Stimulated activated CD4-positive, alpha-beta T cell treated with anti-CD3 and anti-CD28 coated beads, Interleukin-4, amount 100 ng/mL, for 48 hours (primary cell): ENCODE measurements around the gene EDIL3.
"Not testable (repeated sequence)": the region's sequence is repeated elsewhere in the genome, so short reads cannot be mapped to it uniquely, and the experiment has no call there.

Experiments
- DNase-seq, 2 donors: peaks; one replicate each; pipeline ENCODE4 v3.0.0-alpha.2; 2020; ENCODE audit warnings: low read depth in 2 of 2

EDIL3 gene

GRCh38 chr5:84063041-84063440, 321.6 kb downstream of the EDIL3 start:
- no peak for DNase-seq

- DNase-seq: no peak
Observed at GRCh38 chr5:84059672-84060071, 325.0 kb downstream of the EDIL3 start.

- DNase-seq: no peak
Observed at GRCh38 chr5:84058561-84058960, 326.1 kb downstream of the EDIL3 start.

GRCh38 chr5:84057211-84057610, 327.5 kb downstream of the EDIL3 start:
- no peak for DNase-seq

GRCh38 chr5:84045964-84046363, 338.7 kb downstream of the EDIL3 start:
- DNase-seq: no peak

- DNase-seq: no peak
Observed at GRCh38 chr5:84036842-84037241, 347.8 kb downstream of the EDIL3 start.

- no peak for DNase-seq
Observed at GRCh38 chr5:84032324-84032723, 352.4 kb downstream of the EDIL3 start.

GRCh38 chr5:84028093-84028492, 356.6 kb downstream of the EDIL3 start:
- no peak for DNase-seq

GRCh38 chr5:84018521-84018920, 366.2 kb downstream of the EDIL3 start:
- DNase-seq: not testable (repeated sequence)

GRCh38 chr5:84017523-84018172, 367.0 kb downstream of the EDIL3 start:
- no peak for DNase-seq

GRCh38 chr5:84016085-84016484, 368.6 kb downstream of the EDIL3 start:
- no peak for DNase-seq

- DNase-seq: no peak
Observed at GRCh38 chr5:84014966-84015365, 369.7 kb downstream of the EDIL3 start.

GRCh38 chr5:83993803-83994202, 390.9 kb downstream of the EDIL3 start:
- DNase-seq: no peak

- no peak for DNase-seq
Observed at GRCh38 chr5:83991566-83992224, 393.0 kb downstream of the EDIL3 start.

GRCh38 chr5:83988293-83988685, 396.4 kb downstream of the EDIL3 start:
- no peak for DNase-seq

- DNase-seq: no peak
Observed at GRCh38 chr5:83987513-83988292, 397.0 kb downstream of the EDIL3 start.

- DNase-seq: no peak
Observed at GRCh38 chr5:83983852-83984251, 400.8 kb downstream of the EDIL3 start.

GRCh38 chr5:83973925-83974815, 410.5 kb downstream of the EDIL3 start:
- DNase-seq: no peak

- no peak for DNase-seq
Observed at GRCh38 chr5:83972909-83973308, 411.8 kb downstream of the EDIL3 start.

- no peak for DNase-seq
Observed at GRCh38 chr5:83972236-83972635, 412.4 kb downstream of the EDIL3 start.

- no peak for DNase-seq
Observed at GRCh38 chr5:83967417-83967816, 417.3 kb downstream of the EDIL3 start.

GRCh38 chr5:83965441-83965840, 419.2 kb downstream of the EDIL3 start:
- no peak for DNase-seq
